HepG2 (cell line): Measurements from ENCODE around the gene RASSF9. TPM values are rescaled to one million over a fixed set of nuclear protein-coding genes. Genes with fewer than 3 reads are reported as not detected.

ENCODE experiments used
- ATAC-seq: fragments of 200-7000 bp; cut with Tn5 transposase; 3 replicates; pipeline ENCODE4 v1.9.1; 2020; ENCODE audit warnings: mild to moderate bottlenecking, moderate library complexity
- BruUV-seq: library from RNA; stranded (reverse); fragments of 400-500 nt; replicated peaks from 2 replicates; lab custom pipeline; 2021; lab: Mats Ljungman, UMichigan
- CTCF ChIA-PET: fragments of 300-600 bp; formaldehyde crosslinking; extraction: SDS; loops from one replicate; lab custom pipeline; 2021; ENCODE audit warnings: low total read pairs, inconsistent platforms, low intra/inter-chr PET ratio; lab: Yijun Ruan, JAX
- POLR2A ChIA-PET: fragments of 350-600 bp; sonication (Branson Sonifier 250); formaldehyde crosslinking; loops from one replicate; lab custom pipeline; 2020; ENCODE audit warnings: antibody characterized with exemption, inconsistent platforms; lab: Yijun Ruan, JAX
- DNase-seq: peaks from one replicate; pipeline ENCODE4 v3.0.0-alpha.2; 2015; ENCODE audit warnings: low spot score
- FAIRE-seq: peaks from 3 replicates; lab custom pipeline; 2011; peaks lifted over from hg19 to GRCh38; lab: Jason Lieb, UNC
- H2AFZ ChIP-seq: one replicate; pipeline ENCODE4 v1.6.1; 2011; ENCODE audit warnings: low read length, inconsistent platforms
- H3K27ac ChIP-seq: fragments of 300-600 bp; 3 replicates; pipeline ENCODE4 v1.8.0; 2011; ENCODE audit warnings: mixed run types, mild to moderate bottlenecking, mixed read lengths, low read length, inconsistent platforms; ENCODE audit not compliant: insufficient read depth; ENCODE audit errors: extremely low read length
- H3K27me3 ChIP-seq, 2 experiments: fragments of 200-600 bp in 1 of 2; 2 replicates in 1 of 2; 3 replicates in 1 of 2; pipeline versions ENCODE4 v1.6.0 to v1.8.0; 2011; ENCODE audit warnings: low read length in 2 of 2, mild to moderate bottlenecking in 2 of 2, moderate library complexity in 2 of 2, inconsistent platforms in 1 of 2; ENCODE audit not compliant: insufficient read depth in 2 of 2, control insufficient read depth in 1 of 2
- H3K36me3 ChIP-seq, 2 experiments: fragments of 200-600 bp in 1 of 2; replicated peaks in 1 of 2; 2 replicates in 1 of 2; 3 replicates in 1 of 2; pipeline versions ENCODE4 v1.5.1 to v1.8.0; 2011; ENCODE audit warnings: low read length in 2 of 2, inconsistent platforms in 1 of 2; ENCODE audit not compliant: insufficient read depth in 2 of 2, control insufficient read depth in 1 of 2
- H3K4me1 ChIP-seq: 2 replicates; pipeline ENCODE4 v1.5.1; 2012; ENCODE audit warnings: low read length, inconsistent platforms; ENCODE audit not compliant: insufficient read depth
- H3K4me2 ChIP-seq: 2 replicates; pipeline ENCODE4 v1.6.0; 2011; ENCODE audit warnings: low read depth, low read length, inconsistent platforms
- H3K4me3 ChIP-seq, 3 experiments: fragments of 200-600 bp in 1 of 3; sonication (generic), shearing (Covaris generic) in 1 of 3; replicated peaks in 1 of 3; 2 replicates each; pipeline ENCODE4 v1.5.1; 2011 to 2016; ENCODE audit warnings: low read length in 3 of 3, inconsistent platforms in 2 of 3, low read depth in 2 of 3, mild to moderate bottlenecking in 2 of 3, control low read depth in 1 of 3, mixed read lengths in 1 of 3; ENCODE audit not compliant: insufficient read depth in 1 of 3
- H3K79me2 ChIP-seq: one replicate; pipeline ENCODE4 v1.6.1; 2011; ENCODE audit warnings: low read length, inconsistent platforms; ENCODE audit not compliant: insufficient read depth
- H3K9ac ChIP-seq: 2 replicates; pipeline ENCODE4 v1.6.0; 2011; ENCODE audit warnings: mild to moderate bottlenecking, low read depth, low read length, inconsistent platforms; ENCODE audit not compliant: insufficient read depth
- H3K9me3 ChIP-seq: 2 replicates; pipeline ENCODE4 v1.5.1; 2012; ENCODE audit warnings: mild to moderate bottlenecking, low read length
- H4K20me1 ChIP-seq: 2 replicates; pipeline ENCODE4 v1.6.0; 2011; ENCODE audit warnings: inconsistent platforms, mild to moderate bottlenecking, low read length, moderate library complexity; ENCODE audit not compliant: insufficient read depth
- MBNL3 ChIP-seq: fragments of 250-450 bp; sonication (Bioruptor Pico); conservative IDR thresholded peaks from 2 replicates; pipeline ENCODE4 v1.8.0; 2022; ENCODE audit warnings: mild to moderate bottlenecking, inconsistent platforms
- NFYC ChIP-seq: IDR thresholded peaks from 2 replicates; pipeline ENCODE4 v1.6.1; 2016; ENCODE audit warnings: missing genetic modification reagents, missing compliant biosample characterization
- WIZ ChIP-seq: sonication (generic); formaldehyde crosslinking; IDR thresholded peaks from 2 replicates; pipeline ENCODE4 v1.5.1; 2020; ENCODE audit warnings: mild to moderate bottlenecking, missing genetic modification reagents
- in situ Hi-C: cut with HindIII; loops from 2 replicates; pipeline ENCODE4 v1.10.0; 2017; ENCODE audit warnings: low pct_unique_long_range_greater_than_20kb; ENCODE audit not compliant: extremely low pct_ligation_motif_present
- intact Hi-C: fragments of 100-400 bp; cut with micrococcal nuclease; formaldehyde crosslinking; loops from one replicate; pipeline ENCODE4 v1.10.0; 2022; ENCODE audit not compliant: unreplicated experiment
- polyA plus RNA-seq, 8 experiments: library from polyadenylated mRNA; depleted of rRNA in 3 of 8; stranded (reverse) in 7 of 8; unstranded in 1 of 8; fragments of >200 nt; fragmentation: Illumina TruSeq in 4 of 8; extraction: Trizol in 4 of 8; gene quantifications; 2 replicates each; pipeline versions ENCODE4 v1.2.1 to v1.2.3, GENCODE V29; 2011 to 2016; ENCODE audit warnings: low read depth in 4 of 8, missing spikeins in 1 of 8, mixed read lengths in 1 of 8; ENCODE audit not compliant: insufficient read depth in 1 of 8
- total RNA-seq, 5 experiments: library from RNA; depleted of rRNA; stranded (reverse); fragments of >200 nt; fragmentation: Illumina TruSeq; extraction: Trizol; gene quantifications; 2 replicates each; pipeline ENCODE4 v1.2.3, GENCODE V29; 2016; ENCODE audit warnings: low read depth in 1 of 5
- TF ChIP-seq, protein P1 (sequence below), 2 experiments: fragments of 450-650 bp in 1 of 2; sonication (generic) in 1 of 2; formaldehyde crosslinking in 1 of 2; IDR thresholded peaks; 2 replicates each; pipeline versions ENCODE4 v1.6.1 to v1.8.0; 2016 to 2022; ENCODE audit warnings: antibody characterized with exemption in 1 of 2, mild to moderate bottlenecking in 1 of 2, missing genetic modification reagents in 1 of 2

The RASSF9 gene
- total and polyA plus RNA-seq, 2 of the 13 experiments (the other 11 are each of a cell fraction or from before 2014, with no cell fraction given), result not detected

DNA sequence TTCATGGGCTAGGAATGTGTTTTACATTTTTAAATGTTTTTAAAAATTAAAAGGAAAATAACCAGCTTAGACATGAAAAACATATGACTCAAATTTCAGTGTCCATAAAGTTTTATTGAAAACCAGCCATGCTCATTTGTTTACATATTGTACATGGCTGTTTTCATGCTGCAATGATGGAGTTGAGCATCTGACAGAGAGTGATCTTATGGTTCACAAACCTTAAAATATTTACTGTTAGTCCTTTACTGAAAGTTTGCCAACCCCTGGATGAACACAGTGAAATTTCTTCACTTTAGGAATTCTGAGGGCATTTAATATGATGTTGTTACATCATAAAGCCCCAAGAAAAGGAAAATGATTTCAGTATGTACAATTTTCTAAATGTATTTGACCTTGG is 16.1 kb downstream of the RASSF9 start:
- intact Hi-C loops, result no loop called here
- H3K36me3 ChIP-seq, result no peaks in the 10 kb centered on the region

More for the DNA sequence above, 16.1 kb downstream of the RASSF9 start:
- Histone ChIP-seq H3K9me3 (no peaks in the 10 kb centered on the region), H2AFZ (no peak overlapping the region), H3K79me2 (no peaks in the 10 kb centered on the region), H3K27me3 (no peaks in the 10 kb centered on the region), H3K4me2 (no peak overlapping the region), H3K27ac (no peak overlapping the region), H4K20me1 (no peaks in the 10 kb centered on the region), H3K4me3 (no peak overlapping the region), H3K4me1 (peaks cover 12% of the 10 kb centered on the region), H3K9ac (no peak overlapping the region)
- TF ChIP-seq NFYC (CRISPR knock-in tag), result no peak
- TF ChIP-seq MBNL3 (CRISPR knock-in tag), result no peak
- TF ChIP-seq, protein P1, sequence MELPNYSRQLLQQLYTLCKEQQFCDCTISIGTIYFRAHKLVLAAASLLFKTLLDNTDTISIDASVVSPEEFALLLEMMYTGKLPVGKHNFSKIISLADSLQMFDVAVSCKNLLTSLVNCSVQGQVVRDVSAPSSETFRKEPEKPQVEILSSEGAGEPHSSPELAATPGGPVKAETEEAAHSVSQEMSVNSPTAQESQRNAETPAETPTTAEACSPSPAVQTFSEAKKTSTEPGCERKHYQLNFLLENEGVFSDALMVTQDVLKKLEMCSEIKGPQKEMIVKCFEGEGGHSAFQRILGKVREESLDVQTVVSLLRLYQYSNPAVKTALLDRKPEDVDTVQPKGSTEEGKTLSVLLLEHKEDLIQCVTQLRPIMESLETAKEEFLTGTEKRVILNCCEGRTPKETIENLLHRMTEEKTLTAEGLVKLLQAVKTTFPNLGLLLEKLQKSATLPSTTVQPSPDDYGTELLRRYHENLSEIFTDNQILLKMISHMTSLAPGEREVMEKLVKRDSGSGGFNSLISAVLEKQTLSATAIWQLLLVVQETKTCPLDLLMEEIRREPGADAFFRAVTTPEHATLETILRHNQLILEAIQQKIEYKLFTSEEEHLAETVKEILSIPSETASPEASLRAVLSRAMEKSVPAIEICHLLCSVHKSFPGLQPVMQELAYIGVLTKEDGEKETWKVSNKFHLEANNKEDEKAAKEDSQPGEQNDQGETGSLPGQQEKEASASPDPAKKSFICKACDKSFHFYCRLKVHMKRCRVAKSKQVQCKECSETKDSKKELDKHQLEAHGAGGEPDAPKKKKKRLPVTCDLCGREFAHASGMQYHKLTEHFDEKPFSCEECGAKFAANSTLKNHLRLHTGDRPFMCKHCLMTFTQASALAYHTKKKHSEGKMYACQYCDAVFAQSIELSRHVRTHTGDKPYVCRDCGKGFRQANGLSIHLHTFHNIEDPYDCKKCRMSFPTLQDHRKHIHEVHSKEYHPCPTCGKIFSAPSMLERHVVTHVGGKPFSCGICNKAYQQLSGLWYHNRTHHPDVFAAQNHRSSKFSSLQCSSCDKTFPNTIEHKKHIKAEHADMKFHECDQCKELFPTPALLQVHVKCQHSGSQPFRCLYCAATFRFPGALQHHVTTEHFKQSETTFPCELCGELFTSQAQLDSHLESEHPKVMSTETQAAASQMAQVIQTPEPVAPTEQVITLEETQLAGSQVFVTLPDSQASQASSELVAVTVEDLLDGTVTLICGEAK (IDR thresholded peaks at IDR 0.05), result 0 out of 2 replicates have a peak, but pooled peaks have one; percentile 21
- TF ChIP-seq, protein P1 (CRISPR knock-in tag; IDR thresholded peaks at IDR 0.05), result no peak
- TF ChIP-seq WIZ, result no peak
- no TSS peak for BruUV-seq
- CTCF ChIA-PET, result no interaction called here
- no peak for FAIRE-seq
- DNase-seq, result no peak
- no peak for ATAC-seq
- in situ Hi-C loops, result no loop called here
- POLR2A ChIA-PET, result no interaction called here
